AG10803 (cell line): ENCODE results near the gene PCDHA5.
A peak's percentile ranks its signal among the peaks of the same experiment; 100 is the strongest.
"Not testable (repeated sequence)": the region's sequence is repeated elsewhere in the genome, so short reads cannot be mapped to it uniquely, and the experiment has no call there.

ENCODE experiments used
- DNase-seq: peaks from one replicate; pipeline ENCODE4 v3.0.0; 2010; ENCODE audit warnings: low read depth
- H3K4me3 ChIP-seq: 2 replicates; pipeline ENCODE4 v1.5.1; 2011; ENCODE audit warnings: mild to moderate bottlenecking, low read length, control low read depth
- TF ChIP-seq, protein P1 (sequence below): conservative IDR thresholded peaks from 2 replicates; pipeline ENCODE4 v1.5.1; 2011; ENCODE audit warnings: mild to moderate bottlenecking, low read length, control low read depth, inconsistent platforms

The PCDHA5 gene

DNA sequence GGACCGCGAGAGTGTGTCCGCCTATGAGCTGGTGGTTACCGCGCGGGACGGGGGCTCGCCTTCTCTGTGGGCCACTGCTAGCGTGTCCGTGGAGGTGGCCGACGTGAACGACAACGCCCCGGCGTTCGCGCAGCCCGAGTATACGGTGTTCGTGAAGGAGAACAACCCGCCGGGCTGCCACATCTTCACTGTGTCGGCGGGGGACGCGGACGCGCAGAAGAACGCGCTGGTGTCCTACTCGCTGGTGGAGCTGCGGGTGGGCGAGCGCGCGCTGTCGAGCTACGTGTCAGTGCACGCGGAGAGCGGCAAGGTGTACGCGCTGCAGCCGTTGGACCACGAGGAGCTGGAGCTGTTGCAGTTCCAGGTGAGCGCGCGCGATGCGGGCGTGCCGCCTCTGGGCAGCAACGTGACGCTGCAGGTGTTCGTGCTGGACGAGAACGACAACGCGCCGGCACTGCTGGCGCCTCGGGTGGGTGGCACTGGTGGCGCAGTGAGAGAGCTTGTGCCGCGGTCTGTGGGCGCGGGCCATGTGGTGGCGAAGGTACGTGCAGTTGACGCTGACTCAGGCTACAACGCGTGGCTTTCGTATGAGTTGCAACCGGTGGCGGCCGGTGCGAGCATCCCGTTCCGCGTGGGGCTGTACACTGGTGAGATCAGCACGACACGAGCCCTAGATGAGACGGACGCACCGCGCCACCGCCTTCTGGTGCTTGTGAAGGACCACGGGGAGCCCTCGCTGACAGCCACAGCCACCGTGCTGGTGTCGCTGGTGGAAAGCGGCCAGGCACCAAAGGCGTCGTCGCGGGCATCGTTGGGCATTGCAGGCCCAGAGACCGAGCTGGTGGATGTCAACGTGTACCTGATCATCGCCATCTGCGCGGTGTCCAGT lies 14.5 kb downstream of the PCDHA5 start:
- DNase-seq = no peak
- TF ChIP-seq, protein P1, sequence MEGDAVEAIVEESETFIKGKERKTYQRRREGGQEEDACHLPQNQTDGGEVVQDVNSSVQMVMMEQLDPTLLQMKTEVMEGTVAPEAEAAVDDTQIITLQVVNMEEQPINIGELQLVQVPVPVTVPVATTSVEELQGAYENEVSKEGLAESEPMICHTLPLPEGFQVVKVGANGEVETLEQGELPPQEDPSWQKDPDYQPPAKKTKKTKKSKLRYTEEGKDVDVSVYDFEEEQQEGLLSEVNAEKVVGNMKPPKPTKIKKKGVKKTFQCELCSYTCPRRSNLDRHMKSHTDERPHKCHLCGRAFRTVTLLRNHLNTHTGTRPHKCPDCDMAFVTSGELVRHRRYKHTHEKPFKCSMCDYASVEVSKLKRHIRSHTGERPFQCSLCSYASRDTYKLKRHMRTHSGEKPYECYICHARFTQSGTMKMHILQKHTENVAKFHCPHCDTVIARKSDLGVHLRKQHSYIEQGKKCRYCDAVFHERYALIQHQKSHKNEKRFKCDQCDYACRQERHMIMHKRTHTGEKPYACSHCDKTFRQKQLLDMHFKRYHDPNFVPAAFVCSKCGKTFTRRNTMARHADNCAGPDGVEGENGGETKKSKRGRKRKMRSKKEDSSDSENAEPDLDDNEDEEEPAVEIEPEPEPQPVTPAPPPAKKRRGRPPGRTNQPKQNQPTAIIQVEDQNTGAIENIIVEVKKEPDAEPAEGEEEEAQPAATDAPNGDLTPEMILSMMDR = no peak
- H3K4me3 ChIP-seq = no peak overlapping the region

DNA sequence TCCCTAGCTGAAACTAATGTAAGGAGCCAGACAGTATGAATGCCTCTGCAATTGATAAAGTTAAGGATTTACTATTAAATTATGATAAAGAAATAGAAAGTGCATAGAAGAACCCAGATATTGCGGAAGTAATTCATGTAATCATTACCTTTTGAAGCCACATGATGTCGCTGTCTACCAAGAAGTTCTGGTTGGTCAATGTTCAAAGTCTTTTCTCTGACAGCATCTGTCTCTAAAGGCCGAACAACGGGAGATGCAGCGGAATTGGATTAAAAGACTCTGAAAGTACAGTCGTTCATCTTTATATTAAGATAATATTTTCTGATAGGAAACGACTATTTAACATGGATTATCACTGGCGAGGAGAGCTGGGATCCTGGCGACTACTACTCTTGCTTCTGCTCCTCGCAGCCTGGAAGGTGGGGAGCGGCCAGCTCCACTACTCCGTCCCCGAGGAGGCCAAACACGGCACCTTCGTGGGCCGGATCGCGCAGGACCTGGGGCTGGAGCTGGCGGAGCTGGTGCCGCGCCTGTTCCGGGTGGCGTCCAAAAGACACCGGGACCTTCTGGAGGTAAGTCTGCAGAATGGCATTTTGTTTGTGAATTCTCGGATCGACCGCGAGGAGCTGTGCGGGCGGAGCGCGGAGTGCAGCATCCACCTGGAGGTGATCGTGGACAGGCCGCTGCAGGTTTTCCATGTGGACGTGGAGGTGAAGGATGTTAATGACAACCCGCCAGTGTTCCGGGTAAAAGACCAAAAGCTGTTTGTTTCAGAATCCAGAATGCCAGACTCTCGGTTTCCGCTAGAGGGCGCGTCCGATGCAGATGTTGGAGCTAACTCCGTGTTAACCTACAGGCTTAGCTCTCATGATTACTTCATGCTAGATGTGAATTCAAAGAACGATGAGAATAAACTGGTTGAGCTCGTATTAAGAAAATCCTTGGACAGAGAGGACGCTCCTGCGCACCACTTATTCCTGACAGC lies 19.9 kb downstream of the PCDHA5 start, which contains the start of gene PCDHA8:
PCDHA8 (plus strand) TSS at position 210 of the 985 bp plus-strand sequence; CDS start at position 345, 135 bp downstream.
- H3K4me3 ChIP-seq = no peak within 1 kb of the TSS; the same call in 1 of the 2 replicates
- TF ChIP-seq, protein P1 = peak; percentile 25
- no peak for DNase-seq

DNA sequence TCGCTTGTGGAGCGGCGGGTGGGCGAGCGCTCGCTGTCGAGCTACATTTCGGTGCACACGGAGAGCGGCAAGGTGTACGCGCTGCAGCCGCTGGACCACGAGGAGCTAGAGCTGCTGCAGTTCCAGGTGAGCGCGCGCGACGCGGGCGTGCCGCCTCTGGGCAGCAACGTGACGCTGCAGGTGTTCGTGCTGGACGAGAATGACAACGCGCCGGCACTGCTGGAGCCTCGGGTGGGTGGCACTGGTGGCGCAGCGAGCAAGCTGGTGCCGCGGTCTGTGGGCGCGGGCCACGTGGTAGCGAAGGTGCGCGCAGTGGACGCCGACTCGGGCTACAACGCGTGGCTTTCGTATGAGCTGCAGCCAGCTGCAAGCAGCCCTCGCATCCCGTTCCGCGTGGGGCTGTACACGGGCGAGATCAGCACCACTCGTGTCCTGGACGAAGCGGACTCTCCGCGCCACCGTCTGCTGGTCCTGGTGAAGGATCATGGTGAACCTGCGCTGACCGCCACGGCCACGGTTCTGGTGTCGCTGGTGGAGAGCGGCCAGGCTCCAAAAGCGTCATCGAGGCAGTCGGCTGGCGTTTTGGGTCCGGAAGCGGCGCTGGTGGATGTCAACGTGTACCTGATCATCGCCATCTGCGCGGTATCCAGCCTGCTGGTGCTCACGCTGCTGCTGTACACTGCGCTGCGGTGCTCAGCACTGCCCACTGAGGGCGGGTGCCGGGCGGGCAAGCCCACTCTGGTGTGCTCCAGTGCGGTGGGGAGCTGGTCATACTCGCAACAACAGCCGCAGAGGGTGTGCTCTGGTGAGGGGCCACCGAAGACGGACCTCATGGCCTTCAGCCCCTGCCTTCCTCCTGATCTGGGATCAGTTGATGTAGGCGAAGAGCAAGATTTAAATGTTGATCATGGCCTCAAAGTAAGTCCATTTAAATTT lies 21.7 kb downstream of the PCDHA5 start:
- no peak for DNase-seq
- TF ChIP-seq, protein P1 = no peak
- no peak overlapping the region for H3K4me3 ChIP-seq

DNA sequence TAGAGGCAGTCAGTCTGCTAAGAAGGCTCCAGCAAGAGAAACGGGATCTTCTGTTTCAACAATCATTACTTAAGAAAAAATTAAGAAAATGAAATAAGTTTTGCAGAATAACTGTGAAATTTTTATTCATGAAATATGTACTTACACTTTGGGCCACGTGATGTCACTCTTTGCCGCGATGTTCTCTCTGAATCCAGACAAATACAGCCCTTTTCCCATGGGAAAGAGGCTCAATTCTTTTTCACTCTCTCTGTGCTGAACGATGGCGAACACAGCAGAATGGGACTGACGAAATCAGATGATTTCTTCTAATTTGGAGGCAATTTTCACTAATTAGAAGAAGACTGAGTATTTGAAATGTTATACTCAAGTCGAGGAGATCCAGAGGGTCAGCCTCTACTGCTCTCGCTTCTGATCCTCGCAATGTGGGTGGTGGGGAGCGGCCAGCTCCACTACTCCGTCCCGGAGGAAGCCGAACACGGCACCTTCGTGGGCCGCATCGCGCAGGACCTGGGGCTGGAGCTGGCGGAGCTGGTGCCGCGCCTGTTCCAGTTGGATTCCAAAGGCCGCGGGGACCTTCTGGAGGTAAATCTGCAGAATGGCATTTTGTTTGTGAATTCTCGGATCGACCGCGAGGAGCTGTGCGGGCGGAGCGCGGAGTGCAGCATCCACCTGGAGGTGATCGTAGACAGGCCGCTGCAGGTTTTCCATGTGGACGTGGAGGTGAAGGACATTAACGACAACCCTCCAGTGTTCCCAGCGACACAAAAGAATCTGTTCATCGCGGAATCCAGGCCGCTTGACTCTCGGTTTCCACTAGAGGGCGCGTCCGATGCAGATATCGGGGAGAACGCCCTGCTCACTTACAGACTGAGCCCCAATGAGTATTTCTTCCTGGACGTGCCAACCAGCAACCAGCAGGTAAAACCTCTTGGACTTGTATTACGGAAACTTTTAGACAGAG lies 27.0 kb downstream of the PCDHA5 start, which contains the start of gene PCDHA9:
PCDHA9 (plus strand) TSS at position 244 of the 964 bp plus-strand sequence; CDS start at position 358, 114 bp downstream.
- H3K4me3 ChIP-seq, DNase-seq: not testable (repeated sequence)

DNA sequence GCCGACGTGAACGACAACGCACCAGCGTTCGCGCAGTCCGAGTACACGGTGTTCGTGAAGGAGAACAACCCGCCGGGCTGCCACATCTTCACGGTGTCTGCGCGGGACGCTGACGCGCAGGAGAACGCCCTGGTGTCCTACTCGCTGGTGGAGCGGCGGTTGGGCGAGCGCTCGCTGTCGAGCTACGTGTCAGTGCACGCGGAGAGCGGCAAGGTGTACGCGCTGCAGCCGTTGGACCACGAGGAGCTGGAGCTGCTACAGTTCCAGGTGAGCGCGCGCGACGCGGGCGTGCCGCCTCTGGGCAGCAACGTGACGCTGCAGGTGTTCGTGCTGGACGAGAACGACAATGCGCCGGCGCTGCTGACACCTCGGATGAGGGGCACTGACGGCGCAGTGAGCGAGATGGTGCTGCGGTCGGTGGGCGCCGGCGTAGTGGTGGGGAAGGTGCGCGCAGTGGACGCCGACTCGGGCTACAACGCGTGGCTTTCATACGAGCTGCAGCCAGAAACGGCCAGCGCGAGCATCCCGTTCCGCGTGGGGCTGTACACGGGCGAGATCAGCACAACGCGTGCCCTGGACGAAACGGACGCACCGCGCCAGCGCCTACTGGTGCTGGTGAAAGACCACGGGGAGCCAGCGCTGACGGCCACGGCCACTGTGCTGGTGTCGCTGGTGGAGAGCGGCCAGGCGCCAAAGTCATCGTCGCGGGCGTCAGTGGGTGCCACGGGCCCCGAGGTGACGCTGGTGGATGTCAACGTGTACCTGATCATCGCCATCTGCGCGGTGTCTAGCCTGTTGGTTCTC lies 28.6 kb downstream of the PCDHA5 start:
- not testable (repeated sequence) for DNase-seq, H3K4me3 ChIP-seq

DNA sequence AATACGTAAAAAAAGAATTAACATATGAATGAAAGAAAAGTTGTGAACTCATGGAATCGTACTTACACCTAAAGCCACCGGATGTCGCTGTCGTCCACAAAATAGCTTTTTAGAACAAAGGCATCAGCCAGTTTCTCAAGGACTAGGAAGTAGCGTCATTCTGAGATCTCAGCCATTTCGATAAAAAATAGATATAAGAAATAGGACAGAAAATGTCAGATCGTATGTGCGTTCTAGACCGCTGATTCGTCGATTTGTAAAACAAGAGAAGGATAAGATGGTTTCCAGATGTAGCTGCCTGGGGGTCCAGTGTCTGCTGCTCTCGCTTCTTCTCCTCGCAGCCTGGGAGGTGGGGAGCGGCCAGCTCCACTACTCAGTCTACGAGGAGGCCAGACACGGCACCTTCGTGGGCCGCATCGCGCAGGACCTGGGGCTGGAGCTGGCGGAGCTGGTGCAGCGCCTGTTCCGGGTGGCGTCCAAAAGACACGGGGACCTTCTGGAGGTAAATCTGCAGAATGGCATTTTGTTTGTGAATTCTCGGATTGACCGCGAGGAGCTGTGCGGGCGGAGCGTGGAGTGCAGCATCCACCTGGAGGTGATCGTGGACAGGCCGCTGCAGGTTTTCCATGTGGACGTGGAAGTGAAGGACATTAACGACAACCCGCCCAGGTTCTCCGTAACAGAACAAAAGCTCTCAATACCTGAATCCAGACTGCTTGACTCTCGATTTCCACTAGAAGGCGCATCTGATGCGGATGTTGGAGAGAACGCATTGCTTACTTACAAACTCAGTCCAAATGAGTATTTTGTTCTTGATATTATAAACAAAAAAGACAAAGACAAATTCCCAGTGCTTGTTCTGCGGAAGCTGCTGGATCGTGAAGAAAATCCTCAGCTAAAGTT lies 34.6 kb downstream of the PCDHA5 start, which contains the start of gene PCDHA10:
PCDHA10 (plus strand) TSS at position 126 of the 903 bp plus-strand sequence; CDS start at position 278, 152 bp downstream.
- TF ChIP-seq, protein P1 = no peak; the same call in 1 of the 2 replicates
- DNase-seq = no peak
- no peak within 1 kb of the TSS for H3K4me3 ChIP-seq
